Colonic mucosa (tissue), 4 donors: ENCODE measurements around the gene MAP2K4. TPM values are rescaled to one million over a fixed set of nuclear protein-coding genes. Genes with fewer than 3 reads are reported as not detected.

Experiments
- DNase-seq: peaks from one replicate; pipeline ENCODE4 v3.0.0-alpha.2; 2020
- H3K27ac ChIP-seq: fragments of 200-600 bp; one replicate; pipeline ENCODE4 v1.8.0; 2021
- H3K27me3 ChIP-seq: fragments of 200-600 bp; one replicate; pipeline ENCODE4 v1.8.0; 2021
- H3K36me3 ChIP-seq: fragments of 200-600 bp; one replicate; pipeline ENCODE4 v1.8.0; 2021
- H3K4me1 ChIP-seq: fragments of 200-600 bp; one replicate; pipeline ENCODE4 v1.8.0; 2021; ENCODE audit warnings: mild to moderate bottlenecking
- H3K4me3 ChIP-seq: fragments of 200-600 bp; one replicate; pipeline ENCODE4 v1.8.0; 2021
- H3K9ac ChIP-seq, 2 donors: one replicate each; pipeline ENCODE4 v1.7.0; 2013; ENCODE audit warnings: control low read depth in 2 of 2, low read depth in 2 of 2, low read length in 2 of 2
- H3K9me3 ChIP-seq: fragments of 200-600 bp; one replicate; pipeline ENCODE4 v1.8.0; 2021
- intact Hi-C: fragments of 100-400 bp; cut with DNase I; formaldehyde crosslinking; loops from one replicate; pipeline ENCODE4 v1.14.1; 2022
- total RNA-seq, 2 donors: library from RNA; stranded (reverse); fragmentation: NEBNext Ultra II Directional in 1 of 2; extraction: Animal tissue kit (Norgen Biotek cat#: 25700) in 1 of 2; gene quantifications; one replicate each; pipeline ENCODE4 v1.2.1, GENCODE V29; 2021
- TF ChIP-seq, protein P1 (sequence below): fragments of 200-600 bp; IDR thresholded peaks from one replicate; pipeline ENCODE4 v1.8.0; 2022; ENCODE audit warnings: antibody characterized with exemption, mild to moderate bottlenecking
- donor health status: healthy.
- donor health status: DM: no; HTN: no; CAD: no.
- donor health status: DM: no; HTN: no; CAD: no.

MAP2K4 gene
- total RNA-seq, 2 donors from 2014 or later: 25.3 to 36.0 TPM

DNA sequence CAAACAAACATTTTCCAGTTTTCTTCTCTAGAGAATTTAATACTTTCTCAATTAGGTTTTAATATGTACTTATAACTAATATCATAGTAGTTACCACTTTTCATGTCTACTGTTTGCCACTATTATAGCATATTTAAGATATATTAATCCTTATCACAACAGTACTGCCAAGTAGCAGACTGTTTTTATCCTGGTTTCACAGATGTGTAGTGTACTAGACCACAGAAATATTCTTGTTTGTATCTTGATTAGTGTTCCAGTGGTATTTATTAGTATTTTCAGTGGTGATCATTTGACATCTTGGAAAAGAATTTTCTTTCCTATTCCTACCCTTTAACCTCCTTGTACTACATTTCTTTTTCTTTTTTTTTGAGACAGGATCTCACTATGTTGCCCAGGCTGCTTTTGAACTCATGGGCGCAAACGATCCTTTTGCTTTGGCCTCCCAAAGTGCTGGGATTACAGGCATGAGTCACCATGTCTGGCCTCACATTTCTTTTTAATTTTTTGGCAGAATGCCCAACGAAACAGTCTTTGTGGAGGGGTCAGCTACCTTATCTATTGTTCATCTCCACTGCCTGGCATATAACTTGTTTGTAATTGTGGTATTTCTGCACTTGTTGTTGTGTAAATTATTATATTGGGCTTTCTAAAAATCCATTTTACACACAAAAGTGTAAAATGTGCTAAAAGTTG lies 27.2 kb downstream of the MAP2K4 start:
- Histone ChIP-seq H3K4me3 (no peak overlapping the region), H3K9me3 (no peaks in the 10 kb centered on the region), H3K9ac (no peak overlapping the region), H3K27ac (no peak overlapping the region), H3K4me1 (no peaks in the 10 kb centered on the region), H3K36me3 (no peaks in the 10 kb centered on the region), H3K27me3 (no peaks in the 10 kb centered on the region)
- TF ChIP-seq, protein P1, sequence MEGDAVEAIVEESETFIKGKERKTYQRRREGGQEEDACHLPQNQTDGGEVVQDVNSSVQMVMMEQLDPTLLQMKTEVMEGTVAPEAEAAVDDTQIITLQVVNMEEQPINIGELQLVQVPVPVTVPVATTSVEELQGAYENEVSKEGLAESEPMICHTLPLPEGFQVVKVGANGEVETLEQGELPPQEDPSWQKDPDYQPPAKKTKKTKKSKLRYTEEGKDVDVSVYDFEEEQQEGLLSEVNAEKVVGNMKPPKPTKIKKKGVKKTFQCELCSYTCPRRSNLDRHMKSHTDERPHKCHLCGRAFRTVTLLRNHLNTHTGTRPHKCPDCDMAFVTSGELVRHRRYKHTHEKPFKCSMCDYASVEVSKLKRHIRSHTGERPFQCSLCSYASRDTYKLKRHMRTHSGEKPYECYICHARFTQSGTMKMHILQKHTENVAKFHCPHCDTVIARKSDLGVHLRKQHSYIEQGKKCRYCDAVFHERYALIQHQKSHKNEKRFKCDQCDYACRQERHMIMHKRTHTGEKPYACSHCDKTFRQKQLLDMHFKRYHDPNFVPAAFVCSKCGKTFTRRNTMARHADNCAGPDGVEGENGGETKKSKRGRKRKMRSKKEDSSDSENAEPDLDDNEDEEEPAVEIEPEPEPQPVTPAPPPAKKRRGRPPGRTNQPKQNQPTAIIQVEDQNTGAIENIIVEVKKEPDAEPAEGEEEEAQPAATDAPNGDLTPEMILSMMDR: no peak
- intact Hi-C loops: no loop called here
- no peak for DNase-seq

DNA sequence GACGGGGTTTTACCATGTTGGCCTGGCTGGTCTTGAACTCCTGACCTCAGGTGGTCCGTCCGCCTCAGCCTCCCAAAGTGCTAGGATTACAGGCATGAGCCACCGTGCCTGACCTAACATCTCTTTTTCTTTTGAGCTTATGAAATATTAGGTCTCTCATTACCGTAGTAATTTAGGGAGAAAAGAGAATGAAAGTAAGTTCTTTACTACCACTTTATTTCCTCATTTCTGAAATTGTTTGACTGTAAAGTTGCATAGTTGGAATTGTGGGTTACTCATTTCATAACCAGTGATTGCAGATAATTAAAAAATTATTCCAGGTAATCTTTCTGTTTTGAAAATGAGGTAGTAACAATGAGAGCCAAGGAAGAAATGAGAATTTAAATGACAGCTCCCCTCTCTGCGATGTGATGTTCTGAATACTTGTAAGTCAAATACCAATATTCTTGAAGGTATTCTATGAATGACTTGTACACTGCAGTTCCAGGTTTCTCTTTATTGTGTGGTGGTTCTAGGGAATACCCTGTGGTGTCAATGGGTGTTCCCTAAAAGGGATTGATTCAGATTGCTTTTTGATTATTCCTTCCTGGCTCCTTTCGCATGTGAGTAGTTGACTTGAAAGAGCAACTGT lies 28.3 kb downstream of the MAP2K4 start:
- H3K4me3 ChIP-seq: no peak overlapping the region
- no peak overlapping the region for H3K9ac ChIP-seq
- no peaks in the 10 kb centered on the region for H3K9me3 ChIP-seq
- intact Hi-C loops: no loop called here
- TF ChIP-seq, protein P1: no peak
- no peak for DNase-seq
- H3K4me1 ChIP-seq: no peaks in the 10 kb centered on the region
- H3K27ac ChIP-seq: no peak overlapping the region
- H3K36me3 ChIP-seq: no peaks in the 10 kb centered on the region
- H3K27me3 ChIP-seq: no peaks in the 10 kb centered on the region

GRCh38 chr17:12050646-12051225 lies 30.1 kb downstream of the MAP2K4 start:
- Histone ChIP-seq H3K9ac (no peak overlapping the region), H3K4me1 (no peaks in the 10 kb centered on the region), H3K4me3 (no peak overlapping the region), H3K36me3 (no peaks in the 10 kb centered on the region), H3K27ac (no peak overlapping the region), H3K27me3 (no peaks in the 10 kb centered on the region), H3K9me3 (no peaks in the 10 kb centered on the region)
- TF ChIP-seq, protein P1: no peak
- intact Hi-C loops: no loop called here
- DNase-seq: no peak

- H3K27me3 ChIP-seq: no peaks in the 10 kb centered on the region
- H3K27ac ChIP-seq: no peak overlapping the region
- intact Hi-C loops: no loop called here
- H3K4me3 ChIP-seq: no peak overlapping the region
- no peak overlapping the region for H3K9ac ChIP-seq
- no peaks in the 10 kb centered on the region for H3K9me3 ChIP-seq
- DNase-seq: no peak
- H3K36me3 ChIP-seq: no peaks in the 10 kb centered on the region
- TF ChIP-seq, protein P1: no peak
- H3K4me1 ChIP-seq: no peaks in the 10 kb centered on the region
These were observed 32.9 kb downstream of the MAP2K4 start for GRCh38 chr17:12053552-12053951.

DNA sequence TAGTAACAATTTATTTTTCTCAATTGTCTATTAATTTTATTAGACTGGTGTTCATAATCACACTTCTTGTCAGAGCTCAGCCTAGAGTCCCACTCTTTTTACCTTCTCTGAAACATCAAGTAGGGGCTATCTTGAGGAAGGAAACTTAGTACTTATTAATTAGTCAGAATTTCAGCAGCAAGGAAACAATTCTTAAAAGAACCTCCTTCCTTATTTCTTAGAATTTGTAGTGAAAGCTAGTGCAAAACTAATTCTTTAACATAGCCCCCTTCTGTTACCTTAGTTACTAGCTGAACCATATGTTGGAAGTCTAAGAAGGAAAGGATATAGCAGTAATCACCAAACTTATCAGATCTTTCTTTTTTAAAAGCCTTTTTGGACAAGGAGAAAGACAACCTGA lies 35.2 kb downstream of the MAP2K4 start:
- Histone ChIP-seq H3K9ac (no peak overlapping the region), H3K9me3 (no peaks in the 10 kb centered on the region), H3K4me1 (no peaks in the 10 kb centered on the region), H3K4me3 (no peak overlapping the region), H3K36me3 (no peaks in the 10 kb centered on the region), H3K27me3 (no peaks in the 10 kb centered on the region), H3K27ac (no peak overlapping the region)
- TF ChIP-seq, protein P1: no peak
- no peak for DNase-seq
- intact Hi-C loops: no loop called here
